T-helper 2 cell treated with Interferon-gamma antibody and Interleukin-4, amounts not matched to agents 100 ng/mL and 5 ng/mL, for 36 hours (primary cell): ENCODE measurements around the gene GPR156. TPM values are rescaled to one million over a fixed set of nuclear protein-coding genes. Genes with fewer than 3 reads are reported as not detected.

Experiments
- intact Hi-C: fragments of 100-400 bp; cut with micrococcal nuclease; formaldehyde crosslinking; loops from one replicate; pipeline ENCODE4 v1.15.1; 2023
- total RNA-seq: library from RNA; stranded (reverse); gene quantifications from 2 replicates; pipeline ENCODE4 v1.2.3, GENCODE V29; 2022

The GPR156 gene
- total RNA-seq, 1 donor from 2014 or later, result not detected

DNA sequence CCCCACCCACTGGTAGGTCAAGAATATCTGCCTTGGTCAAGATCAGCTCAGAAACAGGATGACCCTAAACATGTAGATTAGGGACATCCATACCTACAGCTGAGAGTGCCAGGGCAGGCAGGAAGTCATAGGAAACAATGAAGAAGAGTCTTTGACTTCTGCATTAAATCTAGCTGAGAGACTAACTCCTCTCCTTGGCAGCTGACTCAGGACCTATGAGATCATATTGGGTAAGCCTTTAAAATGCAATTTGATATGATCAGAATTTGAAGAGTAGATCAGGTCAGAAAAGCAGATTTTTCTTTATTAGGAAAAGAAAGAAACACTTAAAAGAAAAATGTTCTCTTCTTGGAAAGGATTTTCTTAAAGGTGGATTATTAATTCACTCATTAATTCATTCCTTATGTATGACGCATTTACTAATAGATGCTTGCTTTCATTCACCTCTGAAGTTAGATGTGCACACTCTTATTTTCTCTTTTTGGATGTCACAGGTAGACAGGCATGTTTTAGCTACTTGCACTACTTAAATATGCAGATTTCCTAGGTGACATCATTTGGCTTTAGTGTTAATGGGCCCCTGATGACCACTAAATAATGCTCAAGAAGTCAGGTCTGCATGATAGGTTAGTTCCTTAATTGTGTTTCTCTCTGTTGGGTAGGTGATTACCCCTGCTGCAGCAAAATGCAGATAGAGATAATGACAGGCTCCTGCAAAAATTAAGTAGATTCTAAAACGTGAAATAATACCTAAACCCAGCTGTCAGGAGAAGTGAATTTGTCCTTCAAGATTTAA, 155.1 kb downstream of the GPR156 start:
- intact Hi-C loops, result no loop called here

DNA sequence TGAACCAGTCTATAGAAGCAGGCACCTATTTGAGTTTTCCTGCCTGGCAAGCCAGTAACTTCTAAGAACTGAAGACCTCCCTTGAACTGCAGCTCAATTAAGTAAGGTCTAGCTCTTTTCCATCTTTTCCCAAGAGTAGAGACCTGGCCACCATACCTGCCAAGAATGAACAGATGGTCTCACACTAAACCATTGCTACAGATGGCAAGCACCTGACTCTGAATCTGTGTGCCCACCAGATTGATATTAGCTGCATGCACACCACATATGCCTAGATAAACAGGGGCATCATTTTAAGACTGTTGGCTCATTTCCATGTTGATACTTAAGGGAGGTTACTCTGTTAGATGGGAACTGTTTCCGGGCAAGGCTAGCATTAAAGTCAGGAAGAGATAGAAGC, 156.0 kb downstream of the GPR156 start:
- intact Hi-C loops, result no loop called here

DNA sequence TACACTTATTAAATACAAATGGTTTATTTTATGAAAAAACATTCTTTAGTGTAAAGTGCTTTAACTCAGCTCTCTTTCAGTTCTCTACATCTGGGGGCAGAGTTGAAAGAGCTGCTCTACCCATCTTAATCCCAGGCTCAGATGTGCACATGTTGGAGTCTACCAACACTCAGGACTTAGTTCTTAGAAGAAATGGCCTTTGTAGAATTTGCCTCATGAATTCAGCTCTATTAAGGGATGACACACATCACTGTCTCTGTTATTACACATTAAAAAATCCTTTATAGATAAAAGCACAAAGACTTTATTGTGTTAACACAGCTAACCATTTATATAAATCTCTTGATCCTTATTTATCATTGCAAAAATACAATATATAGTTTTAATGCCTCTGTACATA, 159.0 kb downstream of the GPR156 start:
- intact Hi-C loops, result no loop called here

DNA sequence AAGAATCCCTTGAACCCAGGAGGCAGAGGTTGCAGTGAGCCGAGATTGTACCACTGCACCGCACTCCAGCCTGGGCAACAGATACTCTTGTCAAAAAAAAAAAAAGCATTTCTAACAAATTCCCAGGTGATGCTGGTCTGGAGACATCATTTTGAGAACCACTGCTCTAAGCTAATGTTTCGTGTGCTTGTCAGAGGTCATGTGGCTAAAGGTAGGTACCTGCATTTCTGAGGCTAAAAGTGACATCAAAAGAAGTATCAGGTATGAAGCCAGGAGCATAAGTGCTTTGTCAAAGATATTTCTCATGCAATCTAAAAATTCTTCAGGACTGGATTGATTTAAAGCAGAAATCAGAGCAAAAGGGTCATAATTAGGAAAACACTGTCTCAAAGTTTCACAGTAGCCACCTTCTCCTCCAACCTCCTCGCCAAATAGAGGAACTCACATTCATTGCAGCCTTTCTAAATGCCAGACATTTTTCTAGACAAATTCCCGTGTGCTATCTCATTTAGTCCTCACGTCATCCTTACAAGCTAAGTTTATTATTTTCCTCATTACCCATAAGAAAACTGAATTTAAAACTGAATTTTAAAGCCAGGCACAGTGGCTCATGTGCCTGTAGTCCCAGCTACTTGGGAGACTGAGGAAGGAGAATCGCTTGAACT, 165.0 kb downstream of the GPR156 start:
- intact Hi-C loops, result no loop called here

Other genes starting within 250 kb of the GPR156 start
- 37.4 and 40.8 TPM in 2 replicates for gene GSK3B, start 190.8 kb downstream of the GPR156 start, total RNA-seq
- 26.1 and 26.5 TPM in 2 replicates for gene LRRC58, start 64.1 kb upstream of the GPR156 start, total RNA-seq
- gene FSTL1, start 165.8 kb upstream of the GPR156 start, total RNA-seq, result 0.14 and 0.25 TPM in 2 replicates